ENCODE results near the gene GRID2. TPM values are rescaled to one million over a fixed set of nuclear protein-coding genes. Genes with fewer than 3 reads are reported as not detected.

Gene GRID2
- total RNA-seq, 1 experiment from 2014 or later: not detected

DNA sequence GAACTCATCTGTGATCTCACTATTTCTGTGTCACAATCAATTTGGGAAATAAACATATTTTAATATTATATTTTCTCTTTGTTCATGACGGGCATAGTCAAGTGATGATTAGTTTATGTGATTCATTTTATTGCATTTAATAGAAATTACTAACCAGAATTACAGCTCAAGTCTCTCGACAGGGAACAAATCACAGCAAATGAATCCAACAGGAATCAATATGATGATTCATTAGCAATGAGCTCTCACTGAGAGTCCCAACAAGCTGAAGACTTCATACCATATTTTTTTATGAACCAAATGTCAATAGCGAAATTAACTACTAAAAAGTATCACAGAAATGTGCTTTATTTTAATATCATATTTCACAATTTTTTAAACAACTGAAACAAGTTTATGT, 649.7 kb downstream of the GRID2 start:
- DNase-seq (ENCODE audit: low spot score): no peak

- no peak for DNase-seq (ENCODE audit: low spot score)
These were observed 658.1 kb downstream of the GRID2 start for GRCh38 chr4:92961881-92962280.

DNA sequence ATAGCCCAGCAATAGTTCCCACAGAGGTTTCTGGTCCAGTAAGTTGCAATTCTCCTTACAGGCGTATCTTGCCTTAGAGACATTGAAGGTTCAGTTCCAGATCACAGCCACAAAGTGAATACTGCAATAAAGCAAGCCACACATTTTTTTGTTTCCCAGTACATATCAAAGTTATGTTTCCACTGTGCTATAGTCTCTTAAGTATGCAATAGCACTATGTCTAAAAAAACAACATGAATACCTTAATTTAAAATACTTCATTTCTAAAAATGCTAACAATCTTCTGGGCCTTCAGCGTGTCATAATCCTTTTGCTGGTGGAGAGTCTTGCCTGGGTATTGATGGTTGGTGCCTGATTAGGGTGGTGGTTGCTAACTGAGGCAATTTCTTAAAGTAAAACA, 659.1 kb downstream of the GRID2 start:
- no peak for DNase-seq (ENCODE audit: low spot score)

DNA sequence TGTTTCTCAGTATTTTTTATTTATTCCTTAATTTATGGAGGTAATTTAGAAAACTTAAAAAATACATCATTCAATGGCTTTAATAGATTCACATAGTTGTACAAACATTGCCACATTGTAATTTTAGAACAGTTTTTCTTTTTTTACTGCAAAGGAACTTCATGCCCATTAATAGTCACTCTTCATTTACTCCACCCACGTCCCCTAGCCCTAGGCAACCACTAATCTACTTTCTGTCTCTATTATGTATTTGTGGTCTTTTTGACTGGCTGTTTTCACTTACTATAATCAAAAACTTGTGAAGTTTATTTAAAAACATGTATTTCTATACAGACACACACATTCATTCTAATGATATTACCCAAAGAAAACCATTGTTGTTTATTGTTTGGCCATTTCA, 664.8 kb downstream of the GRID2 start:
- DNase-seq (ENCODE audit: low spot score): no peak

DNA sequence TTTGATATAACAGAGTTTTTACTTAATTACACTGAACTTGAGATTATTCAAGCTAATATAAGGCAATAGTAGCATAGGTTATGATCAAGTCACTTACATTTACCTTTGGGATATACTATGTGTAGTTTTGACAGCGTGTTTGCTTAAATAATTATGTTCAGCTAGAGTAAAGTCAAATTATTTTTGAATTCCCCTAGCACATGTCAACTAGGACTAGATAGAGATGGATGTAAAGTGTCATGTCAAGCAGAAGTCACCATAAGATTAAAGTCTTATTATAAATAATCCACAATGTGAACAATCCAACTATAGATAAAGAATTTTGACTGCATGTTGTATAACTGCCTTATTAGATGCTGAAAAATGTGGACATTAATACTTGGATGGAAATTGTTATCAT, 665.2 kb downstream of the GRID2 start:
- DNase-seq (ENCODE audit: low spot score): no peak

DNA sequence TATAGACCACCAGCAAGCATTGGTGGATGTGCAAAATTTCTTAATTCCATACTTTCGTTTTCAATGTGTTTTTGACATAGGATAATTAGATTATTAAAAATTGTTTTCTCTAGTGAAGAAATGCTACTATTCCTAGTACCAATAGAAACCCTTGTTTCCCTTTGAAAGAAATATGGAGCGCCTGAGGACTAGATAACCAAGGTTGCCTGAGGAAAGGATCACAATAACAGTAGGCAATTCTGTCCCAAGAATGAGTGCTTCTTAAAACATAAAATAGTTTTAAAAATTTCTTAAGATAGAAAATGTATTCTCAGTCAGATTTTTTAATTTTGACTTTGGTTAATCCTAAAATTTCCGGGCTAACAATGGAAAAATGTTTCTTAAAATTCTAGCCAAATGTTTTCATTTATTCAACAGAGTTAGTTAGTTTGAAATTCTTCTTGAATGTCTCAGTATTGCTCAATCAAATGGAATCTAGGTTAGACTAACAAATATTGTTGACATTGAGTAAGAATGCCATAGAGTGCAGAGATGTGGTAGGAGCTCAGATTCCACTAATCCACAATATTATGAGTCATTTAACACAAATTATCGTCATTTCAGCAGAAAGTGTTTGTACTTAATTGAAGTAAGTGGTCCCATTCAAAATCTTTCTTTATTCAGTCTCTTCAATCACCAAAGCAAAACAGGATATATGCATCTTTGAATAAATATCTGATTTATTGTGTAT, 666.0 kb downstream of the GRID2 start:
- peak; percentile 61 for DNase-seq (ENCODE audit: low spot score)

GRCh38 chr4:92970996-92971395, 667.2 kb downstream of the GRID2 start:
- DNase-seq (ENCODE audit: low spot score): no peak

DNA sequence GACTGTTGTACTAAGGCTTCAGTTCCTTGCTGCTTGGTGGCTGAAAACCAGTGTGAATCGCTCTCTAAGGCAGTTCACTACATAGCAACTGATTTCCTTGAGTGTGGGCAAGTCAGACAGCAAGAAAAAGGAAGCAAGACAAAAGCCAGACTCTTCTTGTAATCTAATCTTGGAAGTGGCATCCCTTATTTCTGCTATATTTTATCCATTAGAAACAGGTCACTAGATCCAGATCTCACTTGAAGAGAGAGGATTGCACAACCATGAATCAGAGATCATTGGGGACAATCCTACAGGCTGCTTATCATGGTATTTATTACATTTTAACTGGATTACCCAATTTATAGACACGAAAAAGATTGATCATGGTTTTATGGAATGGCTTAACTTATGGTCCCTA, 684.5 kb downstream of the GRID2 start:
- DNase-seq (ENCODE audit: low spot score): no peak

GRCh38 chr4:92992758-92993157, 689.0 kb downstream of the GRID2 start:
- DNase-seq (ENCODE audit: low spot score): no peak

DNA sequence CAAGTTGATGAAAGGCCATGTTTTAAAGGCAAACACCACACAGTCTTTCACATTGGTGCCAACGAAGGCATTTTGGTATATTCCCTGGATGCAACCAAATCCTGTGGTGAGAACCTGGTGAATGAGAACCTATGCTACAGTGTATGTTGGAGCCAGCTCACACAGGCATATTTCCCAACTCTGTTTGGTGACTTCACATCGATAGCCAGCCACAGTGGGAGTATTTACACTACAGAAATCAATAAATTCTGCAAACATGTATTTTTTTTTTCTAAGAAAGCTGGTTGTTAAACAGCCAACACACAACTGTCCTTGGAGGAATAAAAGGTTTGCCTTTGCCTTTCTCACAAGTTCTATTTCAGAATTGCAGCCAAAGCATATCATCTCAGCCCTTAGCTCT, 691.0 kb downstream of the GRID2 start:
- DNase-seq (ENCODE audit: low spot score): no peak

- DNase-seq (ENCODE audit: low spot score): no peak
These were observed 692.8 kb downstream of the GRID2 start for GRCh38 chr4:92996533-92996932.

DNA sequence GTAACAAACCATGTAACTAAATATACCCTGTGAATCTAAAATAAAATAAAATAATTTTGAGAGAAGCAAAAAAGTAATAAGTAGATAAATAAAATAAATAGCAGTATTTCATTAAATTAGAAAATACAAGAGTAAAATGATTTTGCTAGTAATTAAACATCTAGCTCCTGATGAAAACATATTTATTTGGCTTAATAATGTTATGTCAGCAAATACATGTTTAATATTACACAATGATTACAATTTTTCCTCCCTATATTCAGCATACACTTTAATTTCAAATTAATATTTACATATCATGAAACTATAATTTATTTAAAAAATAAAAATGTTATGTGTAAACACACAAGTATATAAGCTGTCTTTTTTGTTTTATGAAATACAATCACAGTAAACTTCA, 697.1 kb downstream of the GRID2 start:
- DNase-seq (ENCODE audit: low spot score): no peak

DNA sequence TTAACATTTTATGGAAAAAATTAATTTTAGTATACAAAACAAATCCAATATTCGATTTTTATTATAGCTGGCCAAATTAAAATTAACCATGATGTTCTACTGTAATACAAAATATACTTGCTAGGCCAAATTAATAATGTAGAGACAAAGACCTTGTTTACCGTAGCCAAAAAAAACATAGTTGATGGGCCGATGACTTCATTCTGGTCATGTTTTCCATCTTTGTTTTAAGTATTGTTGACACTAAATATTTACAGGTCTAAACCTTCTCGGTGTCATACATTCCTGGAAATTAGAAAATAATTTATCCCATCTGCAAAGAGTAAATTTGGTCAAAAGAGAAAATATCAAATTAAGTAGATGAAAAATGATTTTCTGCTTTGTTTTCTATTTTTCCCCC, 698.5 kb downstream of the GRID2 start:
- DNase-seq (ENCODE audit: low spot score): no peak

GRCh38 chr4:93016350-93016749, 712.6 kb downstream of the GRID2 start:
- no peak for DNase-seq (ENCODE audit: low spot score)

- DNase-seq (ENCODE audit: low spot score): no peak
These were observed 714.5 kb downstream of the GRID2 start for GRCh38 chr4:93018243-93018642.

DNA sequence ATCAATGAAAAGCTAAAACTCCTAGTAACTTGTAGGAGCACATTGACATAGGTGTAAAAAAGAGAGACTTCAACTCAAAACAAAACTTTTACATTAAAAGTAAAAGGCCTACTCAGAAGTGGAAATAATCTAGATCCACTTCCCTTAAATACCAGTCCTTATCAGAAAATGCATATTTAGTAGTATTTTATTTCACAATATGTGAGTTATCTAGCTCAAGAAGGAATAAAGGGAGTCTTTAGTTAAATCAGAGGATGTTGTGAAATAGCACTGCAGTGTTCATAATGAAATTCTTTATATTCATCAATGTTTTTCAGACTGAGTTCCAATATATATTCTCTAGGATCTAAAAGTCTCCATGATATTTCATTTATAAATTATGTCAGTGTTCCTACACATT, 715.0 kb downstream of the GRID2 start:
- no peak for DNase-seq (ENCODE audit: low spot score)

- DNase-seq (ENCODE audit: low spot score): no peak
These were observed 726.0 kb downstream of the GRID2 start for GRCh38 chr4:93029769-93030168.

- no peak for DNase-seq (ENCODE audit: low spot score)
These were observed 726.9 kb downstream of the GRID2 start for GRCh38 chr4:93030670-93031069.

GRCh38 chr4:93031431-93032098, 727.8 kb downstream of the GRID2 start:
- DNase-seq (ENCODE audit: low spot score): no peak

- no peak for DNase-seq (ENCODE audit: low spot score)
These were observed 739.0 kb downstream of the GRID2 start for GRCh38 chr4:93042746-93043145.

DNA sequence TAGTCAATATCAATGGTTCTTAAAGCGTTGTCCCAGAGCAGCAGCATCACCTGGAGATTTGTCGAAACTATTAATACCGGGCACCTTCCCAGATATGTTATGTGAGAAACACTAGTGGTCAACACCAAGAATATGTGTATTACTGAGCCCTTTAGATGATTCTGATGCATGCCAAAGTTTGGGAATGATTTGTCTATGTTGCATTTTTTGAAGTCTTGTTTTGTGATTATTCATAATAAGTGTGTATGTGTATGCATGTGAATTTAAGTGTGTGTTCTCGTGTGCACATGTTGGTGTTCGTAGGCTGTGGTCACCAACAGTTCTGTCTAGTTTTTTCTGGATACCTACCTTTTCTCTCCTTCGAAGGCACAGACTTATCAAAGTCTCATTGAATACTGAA, 749.4 kb downstream of the GRID2 start:
- no peak for DNase-seq (ENCODE audit: low spot score)

DNA sequence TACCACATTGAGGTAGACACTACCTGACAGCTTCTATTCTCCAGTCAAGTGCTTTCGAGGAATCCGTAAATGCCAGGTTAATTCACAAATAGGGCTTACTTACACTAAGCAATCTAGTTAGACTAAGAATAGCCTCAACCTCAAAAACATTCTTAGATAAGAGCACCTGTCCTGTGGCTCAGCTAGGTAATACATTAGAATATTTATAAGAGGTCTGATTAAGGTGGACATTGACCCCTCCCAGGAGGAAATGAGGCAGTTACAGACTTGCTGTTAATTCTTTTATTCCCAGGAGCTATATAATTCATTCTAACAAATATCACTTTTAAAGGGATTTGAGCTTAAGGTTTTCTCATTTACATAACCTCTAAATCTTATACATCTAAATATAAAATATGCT, 758.1 kb downstream of the GRID2 start:
- DNase-seq (ENCODE audit: low spot score): no peak

DNA sequence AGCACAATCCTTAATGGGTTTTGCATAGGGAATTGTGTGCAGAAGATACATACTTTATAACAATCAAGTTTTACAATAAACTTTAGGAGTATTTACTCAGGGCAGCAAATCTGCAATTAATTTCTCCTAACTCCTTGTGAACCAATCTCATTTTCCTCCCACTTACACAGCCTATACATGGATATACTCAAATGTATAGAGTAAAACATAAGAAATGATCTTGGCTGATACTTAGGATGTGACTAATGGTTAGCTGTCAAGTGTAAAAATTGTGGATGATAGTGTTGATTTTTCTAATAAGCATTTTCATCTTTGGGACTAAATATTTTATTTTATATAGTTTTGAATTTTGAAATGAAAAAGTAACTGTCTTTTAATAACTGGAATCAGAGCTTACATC, 759.6 kb downstream of the GRID2 start:
- DNase-seq (ENCODE audit: low spot score): no peak

GRCh38 chr4:93065790-93066189, 762.0 kb downstream of the GRID2 start:
- DNase-seq (ENCODE audit: low spot score): no peak

Measured in HT-29 (cell line).